Measurements from ENCODE around the gene EN1. TPM values are rescaled to one million over a fixed set of nuclear protein-coding genes. Genes with fewer than 3 reads are reported as not detected.

The EN1 gene
- total RNA-seq, 1 donor from 2014 or later: 0.15 TPM

GRCh38 chr2:118806797-118807667, 40.4 kb downstream of the EN1 start:
- Histone ChIP-seq H3K4me3 (no peak overlapping the region), H3K36me3 (no peaks in the 10 kb centered on the region), H3K27me3 (ENCODE audit: low read depth) (peaks cover 46% of the 10 kb centered on the region), H3K27ac (no peak overlapping the region), H3K4me1 (peaks cover 4% of the 10 kb centered on the region), H3K9me3 (no peaks in the 10 kb centered on the region)
- ATAC-seq (no peak), DNase-seq (no peak)
- TF ChIP-seq CTCF (IDR thresholded peaks at IDR 0.05): no peak
- intact Hi-C loops (cut with DNase I): no loop called here

DNA sequence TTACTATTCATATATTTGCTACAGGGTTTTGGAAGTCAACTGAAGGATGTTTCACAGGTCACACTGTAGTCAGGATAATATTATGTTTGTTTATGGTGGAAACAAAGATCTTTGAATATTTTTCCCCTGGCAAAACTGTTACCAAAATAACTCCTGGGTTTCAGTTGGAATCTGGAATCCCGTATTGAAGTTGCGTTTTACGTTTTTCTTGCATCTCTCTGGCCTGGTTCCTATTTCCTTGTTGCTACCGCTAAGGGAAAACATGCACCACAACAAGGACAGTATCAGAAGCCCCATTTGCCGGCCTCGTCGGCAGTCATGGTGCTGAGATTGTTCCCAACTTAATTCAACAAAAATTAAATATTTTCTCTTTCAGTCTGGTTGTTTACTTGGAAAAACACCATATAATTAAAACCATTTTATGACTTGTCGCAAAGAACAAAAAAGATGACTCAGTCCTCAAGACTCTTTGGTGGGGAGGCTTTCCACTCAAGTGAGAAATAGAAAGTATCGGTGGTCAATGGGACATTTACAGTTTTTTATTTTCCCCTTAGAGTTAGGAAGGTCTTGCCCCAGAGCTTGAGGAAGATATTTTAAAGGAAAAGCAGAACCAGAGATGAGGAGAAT, 42.3 kb downstream of the EN1 start:
- no peak for ATAC-seq
- peaks cover 38% of the 10 kb centered on the region for H3K27me3 ChIP-seq (ENCODE audit: low read depth)
- intact Hi-C loops (cut with DNase I): no loop called here

DNA sequence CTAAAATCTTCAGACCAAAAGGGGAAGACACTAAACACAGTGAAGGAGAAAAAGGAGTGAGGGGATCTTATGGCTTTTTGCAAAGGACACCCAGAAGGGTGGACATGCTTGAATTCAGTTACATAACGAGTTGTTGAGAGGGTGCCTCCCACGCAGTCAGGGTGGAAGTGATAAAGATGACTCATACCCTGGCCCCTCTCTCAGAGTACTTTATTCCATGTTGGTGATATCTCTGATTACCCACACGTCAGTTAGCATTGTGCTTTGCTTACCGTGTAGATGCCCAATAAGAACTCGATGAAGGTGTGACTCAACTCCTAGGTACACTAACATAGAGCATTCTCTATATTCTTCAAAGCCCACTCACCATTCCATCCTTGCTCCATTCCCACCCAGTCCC, 44.4 kb downstream of the EN1 start:
- peaks cover 21% of the 10 kb centered on the region for H3K27me3 ChIP-seq (ENCODE audit: low read depth)
- H3K27ac ChIP-seq: no peak overlapping the region

More for the DNA sequence above, 42.3 kb downstream of the EN1 start:
- no peak for DNase-seq
- Histone ChIP-seq H3K4me1 (peaks cover 4% of the 10 kb centered on the region), H3K4me3 (no peak overlapping the region), H3K27ac (no peak overlapping the region), H3K36me3 (no peaks in the 10 kb centered on the region), H3K9me3 (no peaks in the 10 kb centered on the region)
- TF ChIP-seq CTCF (IDR thresholded peaks at IDR 0.05): no peak

DNA sequence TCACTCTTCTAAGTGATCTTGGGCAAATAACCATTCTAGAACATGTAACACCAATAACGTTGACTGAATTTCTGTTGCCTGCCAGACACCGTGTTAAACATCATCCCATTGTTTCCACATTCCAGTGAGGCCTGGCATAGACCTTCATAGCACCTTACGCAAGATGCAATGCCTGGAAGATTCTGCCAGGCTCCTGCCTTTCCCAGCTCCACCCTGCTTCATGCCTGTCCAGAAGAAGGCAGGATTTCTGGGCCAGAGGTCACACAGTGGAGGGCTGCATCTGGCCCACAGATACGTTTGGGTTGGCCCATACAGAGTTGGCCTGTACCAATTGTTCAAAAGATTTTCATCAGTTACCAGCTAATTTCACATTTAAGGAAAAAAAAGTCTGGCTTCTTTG, 46.3 kb downstream of the EN1 start:
- DNase-seq: no peak
- intact Hi-C loops (cut with DNase I): no loop called here
- H3K27me3 ChIP-seq (ENCODE audit: low read depth): peaks cover 11% of the 10 kb centered on the region
- no peak overlapping the region for H3K4me3 ChIP-seq
- H3K4me1 ChIP-seq: no peaks in the 10 kb centered on the region
- no peak overlapping the region for H3K27ac ChIP-seq
- H3K36me3 ChIP-seq: no peaks in the 10 kb centered on the region
- ATAC-seq: no peak
- no peak for TF ChIP-seq CTCF (IDR thresholded peaks at IDR 0.05)
- no peaks in the 10 kb centered on the region for H3K9me3 ChIP-seq

More for the DNA sequence above, 44.4 kb downstream of the EN1 start:
- H3K4me1 ChIP-seq: no peaks in the 10 kb centered on the region
- ATAC-seq (no peak), DNase-seq (no peak)
- no peak overlapping the region for H3K4me3 ChIP-seq
- intact Hi-C loops (cut with DNase I): no loop called here
- no peak for TF ChIP-seq CTCF (IDR thresholded peaks at IDR 0.05)
- no peaks in the 10 kb centered on the region for H3K9me3 ChIP-seq
- no peaks in the 10 kb centered on the region for H3K36me3 ChIP-seq

- TF ChIP-seq CTCF (IDR thresholded peaks at IDR 0.05): no peak
- intact Hi-C loops (cut with DNase I): no loop called here
- no peaks in the 10 kb centered on the region for H3K9me3 ChIP-seq
- H3K4me1 ChIP-seq: no peaks in the 10 kb centered on the region
- no peaks in the 10 kb centered on the region for H3K36me3 ChIP-seq
- ATAC-seq (no peak), DNase-seq (no peak)
- no peak overlapping the region for H3K4me3 ChIP-seq
- H3K27me3 ChIP-seq (ENCODE audit: low read depth): peaks cover 10% of the 10 kb centered on the region
- no peak overlapping the region for H3K27ac ChIP-seq
These were observed 46.7 kb downstream of the EN1 start for GRCh38 chr2:118800736-118801135.

All from lower lobe of right lung (tissue), 2 donors.